ENCODE data around the gene TMEM132A.

Gene TMEM132A

GRCh38 chr11:60944490-60945294 is 20.4 kb downstream of the TMEM132A start:
- no peak overlapping the region for H3K4me3 ChIP-seq
- TF ChIP-seq, protein P1, sequence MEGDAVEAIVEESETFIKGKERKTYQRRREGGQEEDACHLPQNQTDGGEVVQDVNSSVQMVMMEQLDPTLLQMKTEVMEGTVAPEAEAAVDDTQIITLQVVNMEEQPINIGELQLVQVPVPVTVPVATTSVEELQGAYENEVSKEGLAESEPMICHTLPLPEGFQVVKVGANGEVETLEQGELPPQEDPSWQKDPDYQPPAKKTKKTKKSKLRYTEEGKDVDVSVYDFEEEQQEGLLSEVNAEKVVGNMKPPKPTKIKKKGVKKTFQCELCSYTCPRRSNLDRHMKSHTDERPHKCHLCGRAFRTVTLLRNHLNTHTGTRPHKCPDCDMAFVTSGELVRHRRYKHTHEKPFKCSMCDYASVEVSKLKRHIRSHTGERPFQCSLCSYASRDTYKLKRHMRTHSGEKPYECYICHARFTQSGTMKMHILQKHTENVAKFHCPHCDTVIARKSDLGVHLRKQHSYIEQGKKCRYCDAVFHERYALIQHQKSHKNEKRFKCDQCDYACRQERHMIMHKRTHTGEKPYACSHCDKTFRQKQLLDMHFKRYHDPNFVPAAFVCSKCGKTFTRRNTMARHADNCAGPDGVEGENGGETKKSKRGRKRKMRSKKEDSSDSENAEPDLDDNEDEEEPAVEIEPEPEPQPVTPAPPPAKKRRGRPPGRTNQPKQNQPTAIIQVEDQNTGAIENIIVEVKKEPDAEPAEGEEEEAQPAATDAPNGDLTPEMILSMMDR (IDR thresholded peaks at IDR 0.05) = no peak
- DNase-seq (ENCODE audit: low spot score) = no peak
- no peak overlapping the region for H3K27ac ChIP-seq

DNA sequence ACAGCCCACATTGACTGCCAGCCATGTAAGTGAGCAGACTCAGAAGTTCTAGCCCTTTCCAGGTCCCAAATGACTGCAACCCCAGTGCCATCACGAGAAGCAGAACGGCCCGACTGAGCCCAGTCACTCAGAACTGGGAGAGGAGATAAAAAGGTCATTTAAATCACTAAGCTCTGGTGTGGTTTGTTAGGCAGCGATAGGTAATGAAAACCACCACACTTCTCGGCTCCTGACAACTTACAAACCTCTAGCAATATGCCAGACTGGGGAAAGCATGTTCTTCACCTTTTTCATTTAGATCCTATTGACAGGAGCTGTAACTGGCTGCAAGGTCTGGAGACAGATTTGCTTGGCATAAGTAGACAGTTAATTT is 21.0 kb downstream of the TMEM132A start:
- no peak overlapping the region for H3K27ac ChIP-seq
- no peak overlapping the region for H3K4me3 ChIP-seq
- no peak for DNase-seq (ENCODE audit: low spot score)
- TF ChIP-seq, protein P1 (IDR thresholded peaks at IDR 0.05) = no peak

DNA sequence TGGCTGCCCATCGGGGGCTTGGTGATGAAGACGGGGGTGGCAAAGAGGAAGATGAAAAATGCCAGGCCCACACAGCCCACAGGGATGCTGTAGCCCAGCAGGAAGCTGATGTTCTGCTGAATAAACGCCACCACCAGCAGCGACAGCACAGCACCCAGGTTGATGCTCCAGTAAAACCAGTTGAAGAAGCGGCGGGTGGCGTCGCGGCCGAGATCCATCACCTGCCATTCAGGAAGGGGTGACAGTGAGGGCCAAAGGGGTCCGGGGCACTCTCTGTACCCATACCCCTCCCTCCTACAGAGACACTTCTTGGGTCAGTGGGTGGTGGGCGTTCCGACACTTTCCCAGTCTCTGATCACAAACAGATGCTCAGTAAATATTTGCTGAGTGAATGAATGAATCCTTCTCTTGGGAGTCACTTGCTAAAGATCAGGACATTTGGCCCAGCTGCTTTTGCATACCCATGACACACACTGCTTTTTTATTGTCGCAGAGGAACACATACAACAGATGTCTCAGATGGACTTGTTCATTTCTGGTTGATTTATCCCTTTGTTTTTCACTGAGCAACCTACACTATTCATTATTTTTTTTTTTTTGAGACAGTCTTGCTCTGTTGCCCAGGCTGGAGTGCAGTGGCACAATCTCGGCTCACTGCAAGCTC is 22.5 kb downstream of the TMEM132A start:
- no peak for DNase-seq (ENCODE audit: low spot score)
- TF ChIP-seq, protein P1 (IDR thresholded peaks at IDR 0.05) = no peak
- Histone ChIP-seq H3K27ac (no peak overlapping the region), H3K4me3 (no peak overlapping the region)

DNA sequence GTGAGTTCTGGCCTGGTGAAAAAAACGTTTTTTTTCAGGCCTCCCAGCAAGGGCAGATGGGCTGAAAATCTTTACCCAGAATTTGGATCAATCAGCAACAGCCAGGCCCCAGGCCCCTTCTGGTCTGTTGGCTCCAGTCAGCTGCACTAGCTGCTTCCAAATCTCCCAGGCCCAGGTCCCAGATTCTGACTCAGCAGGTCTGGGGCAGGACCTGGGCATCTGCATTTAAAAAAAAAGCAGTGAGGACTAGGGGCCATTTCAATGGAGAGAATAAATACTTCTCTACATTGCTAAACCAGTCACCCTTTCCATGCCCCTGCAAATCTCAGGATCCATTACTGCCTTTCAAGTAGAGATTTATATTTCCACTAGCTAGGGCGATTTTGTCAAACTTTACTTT is 23.4 kb downstream of the TMEM132A start:
- no peak for DNase-seq (ENCODE audit: low spot score)
- Histone ChIP-seq H3K4me3 (no peak overlapping the region), H3K27ac (no peak overlapping the region)
- TF ChIP-seq, protein P1 (IDR thresholded peaks at IDR 0.05) = no peak

- TF ChIP-seq, protein P1 (IDR thresholded peaks at IDR 0.05) = no peak
- H3K4me3 ChIP-seq = no peak overlapping the region
- no peak overlapping the region for H3K27ac ChIP-seq
- DNase-seq (ENCODE audit: low spot score) = no peak
Observed at GRCh38 chr11:60948250-60948649, 24.0 kb downstream of the TMEM132A start.

DNA sequence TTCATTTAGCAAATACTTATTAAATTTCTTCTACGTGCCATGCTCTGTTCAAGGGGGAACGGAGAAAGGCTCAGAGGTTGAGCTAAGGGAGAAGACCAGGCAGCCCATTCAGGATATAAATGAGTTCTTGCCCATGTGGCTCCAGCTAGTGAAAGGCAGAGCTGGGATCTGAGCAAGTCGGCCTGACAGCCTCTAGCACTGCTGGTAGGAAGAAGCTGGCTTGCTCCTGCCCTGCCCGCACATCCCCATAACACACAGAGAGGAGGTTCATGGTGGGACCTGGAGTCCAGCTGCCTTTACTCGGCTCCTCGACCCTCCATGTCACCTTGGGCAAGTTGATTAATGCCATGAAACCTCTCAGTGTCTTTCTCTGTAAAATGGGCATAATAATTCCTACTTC is 25.8 kb downstream of the TMEM132A start:
- peak overlapping the region; percentile 69 for H3K4me3 ChIP-seq
- DNase-seq (ENCODE audit: low spot score) = no peak
- peak overlapping the region in 1 of 2 donors; percentile 56 for H3K27ac ChIP-seq
- TF ChIP-seq, protein P1 (IDR thresholded peaks at IDR 0.05) = no peak
